Measurements from ENCODE around the gene MNX1.

MNX1 gene

DNA sequence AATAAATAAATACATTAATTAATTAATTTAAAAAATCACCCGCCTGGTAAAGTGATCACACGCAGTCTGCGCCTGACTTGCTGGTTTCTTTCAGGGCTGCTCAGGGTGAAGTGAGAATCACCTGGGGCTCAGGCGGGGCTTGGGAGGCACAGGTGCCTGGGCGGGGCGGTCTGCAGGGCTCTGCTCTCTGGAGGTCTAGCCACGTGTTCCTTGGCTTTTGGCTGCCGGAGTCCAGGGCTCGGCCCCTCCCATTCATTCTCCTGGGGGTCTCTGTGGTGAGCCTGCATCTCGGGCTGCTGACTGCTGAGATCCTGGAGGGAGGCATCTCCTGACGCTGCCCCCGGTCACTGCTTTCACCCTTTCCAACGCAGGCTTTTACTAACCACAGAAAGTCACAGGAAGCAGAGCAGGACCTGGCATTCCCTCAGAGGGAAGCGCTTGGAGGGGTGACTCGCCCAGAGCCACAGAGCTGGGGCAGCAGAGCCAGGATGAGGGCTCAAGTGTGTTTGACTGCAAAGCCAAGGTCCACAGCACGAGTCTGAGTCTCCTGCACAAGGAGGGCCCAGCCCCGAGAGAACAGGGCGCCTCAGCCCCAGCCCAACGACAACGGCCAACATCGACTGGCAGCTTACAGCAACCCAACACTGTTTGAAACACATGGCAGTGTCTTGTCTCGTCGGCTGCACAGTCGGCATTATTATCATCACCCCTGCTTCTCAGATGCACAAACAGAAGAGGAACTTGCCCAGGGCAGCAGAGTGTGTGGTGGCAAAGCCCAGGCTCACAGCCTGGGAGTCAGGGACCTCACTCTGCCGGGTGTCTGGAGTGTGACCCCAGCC lies 22.4 kb upstream of the MNX1 start:
- DNase-seq (ENCODE audit: low read depth), result no peak

DNA sequence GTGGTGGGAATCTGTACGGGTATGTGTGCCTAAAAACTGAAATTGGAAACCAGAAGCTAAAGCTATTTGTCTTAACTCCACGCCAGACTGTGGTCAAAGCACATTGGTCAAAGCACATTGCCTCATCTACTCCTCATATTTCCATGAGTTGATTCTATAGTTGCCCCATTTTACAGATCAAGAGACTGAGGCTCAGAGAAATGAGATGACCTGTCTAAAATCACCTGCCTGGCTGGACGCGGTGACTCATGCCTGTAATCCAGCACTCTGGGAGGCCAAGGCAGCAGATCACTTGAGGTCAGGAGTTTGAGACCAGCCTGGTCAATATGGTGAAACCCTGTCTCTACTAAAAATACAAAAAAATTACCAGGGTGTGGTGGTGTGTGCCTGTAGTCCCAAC lies 21.7 kb upstream of the MNX1 start:
- no peak for DNase-seq (ENCODE audit: low read depth)

DNA sequence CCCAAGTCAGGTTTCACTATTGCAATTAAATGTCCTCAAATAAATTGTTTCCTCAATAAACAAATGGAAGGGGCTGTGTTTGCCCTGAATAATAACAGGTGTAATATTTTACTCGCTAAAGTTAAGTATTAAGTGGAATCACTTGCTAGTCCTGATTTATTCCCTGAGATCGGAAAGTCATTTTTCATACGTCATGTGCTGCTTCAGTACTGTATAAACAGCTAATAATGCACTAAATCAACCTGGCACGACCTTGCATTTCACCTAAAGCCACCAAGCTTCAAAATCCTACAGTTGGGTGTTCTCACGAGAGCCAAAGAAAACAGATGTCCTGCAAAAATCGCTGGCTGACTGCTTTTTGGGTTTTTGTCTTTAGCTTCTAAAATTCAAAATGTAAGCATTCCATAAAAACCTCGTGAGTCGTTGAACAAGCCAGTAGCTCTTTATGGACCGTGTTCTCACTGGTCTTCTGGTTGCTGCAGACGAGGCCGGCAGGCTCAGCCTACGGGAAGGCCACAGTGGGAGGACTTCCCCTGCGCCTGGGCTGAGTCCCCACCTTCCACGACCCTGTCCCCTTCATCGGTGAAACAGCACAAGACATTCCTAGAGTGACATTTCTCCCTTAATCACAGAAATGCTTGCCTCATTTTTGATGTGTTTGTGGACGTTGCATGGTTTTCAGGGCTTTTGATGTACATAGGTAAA lies 17.9 kb upstream of the MNX1 start:
- DNase-seq (ENCODE audit: low read depth), result no peak

DNA sequence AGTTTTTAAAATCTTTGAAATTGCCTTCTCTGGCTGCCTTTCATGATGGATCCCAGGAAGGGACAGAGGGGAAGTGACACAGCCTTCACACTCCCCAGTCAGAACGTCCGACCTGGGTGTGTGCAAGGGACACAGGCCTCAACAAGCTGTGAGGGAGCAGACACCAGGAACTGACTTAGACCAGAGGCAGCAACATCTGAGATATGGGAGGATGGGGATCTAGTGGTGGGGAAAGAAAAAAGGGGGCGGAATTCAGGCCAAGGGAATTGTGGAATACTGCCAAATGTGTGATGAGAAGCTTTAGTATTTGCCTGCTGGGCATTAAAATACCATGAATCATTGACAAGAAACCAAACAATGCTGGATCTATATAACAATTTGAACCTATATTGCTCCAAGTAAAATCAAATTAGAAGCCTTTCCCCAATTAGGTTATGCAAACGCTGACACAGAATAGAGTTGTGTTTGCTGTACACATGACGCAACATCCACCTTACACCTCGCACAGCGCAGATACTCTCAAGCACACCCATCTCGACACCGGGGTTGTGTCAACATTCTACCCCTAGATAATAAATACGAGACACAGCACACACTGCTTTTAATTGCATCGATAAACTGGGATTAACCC lies 17.2 kb upstream of the MNX1 start:
- DNase-seq (ENCODE audit: low read depth), result no peak

DNA sequence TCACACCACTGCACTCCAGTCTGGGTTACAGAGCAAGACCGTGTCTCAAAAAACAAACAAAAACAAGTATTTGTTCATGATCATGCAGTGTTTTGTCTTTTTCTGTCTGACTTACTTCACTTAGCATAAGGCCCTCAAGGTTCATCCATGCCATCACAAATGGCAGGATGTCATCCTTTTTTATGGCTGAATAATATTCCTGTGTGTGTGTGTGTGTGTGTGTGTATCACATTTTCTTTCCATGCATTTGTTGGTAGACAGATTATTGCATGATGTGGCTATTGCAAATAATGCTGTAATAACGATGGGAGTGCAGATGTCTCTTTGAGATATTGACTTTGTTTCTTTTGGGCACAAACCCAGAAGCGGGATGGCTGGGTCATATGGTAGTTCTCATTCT lies 14.3 kb upstream of the MNX1 start:
- DNase-seq (ENCODE audit: low read depth), result no peak

DNA sequence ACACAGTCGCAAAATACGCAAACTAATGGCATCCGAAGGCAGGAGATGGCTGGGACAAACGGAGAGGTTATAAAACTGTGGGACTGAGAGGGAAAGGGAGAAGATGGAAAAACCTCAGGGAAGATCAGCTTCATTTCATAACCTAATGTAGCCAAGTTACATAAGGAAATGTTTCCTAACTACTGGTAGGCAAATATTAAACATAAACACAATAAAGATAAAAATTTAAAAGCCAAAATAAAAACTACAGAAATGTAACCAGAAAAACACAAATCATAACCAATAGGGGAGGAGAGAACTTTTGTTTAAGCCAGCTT lies 13.1 kb upstream of the MNX1 start:
- DNase-seq (ENCODE audit: low read depth), result no peak

DNA sequence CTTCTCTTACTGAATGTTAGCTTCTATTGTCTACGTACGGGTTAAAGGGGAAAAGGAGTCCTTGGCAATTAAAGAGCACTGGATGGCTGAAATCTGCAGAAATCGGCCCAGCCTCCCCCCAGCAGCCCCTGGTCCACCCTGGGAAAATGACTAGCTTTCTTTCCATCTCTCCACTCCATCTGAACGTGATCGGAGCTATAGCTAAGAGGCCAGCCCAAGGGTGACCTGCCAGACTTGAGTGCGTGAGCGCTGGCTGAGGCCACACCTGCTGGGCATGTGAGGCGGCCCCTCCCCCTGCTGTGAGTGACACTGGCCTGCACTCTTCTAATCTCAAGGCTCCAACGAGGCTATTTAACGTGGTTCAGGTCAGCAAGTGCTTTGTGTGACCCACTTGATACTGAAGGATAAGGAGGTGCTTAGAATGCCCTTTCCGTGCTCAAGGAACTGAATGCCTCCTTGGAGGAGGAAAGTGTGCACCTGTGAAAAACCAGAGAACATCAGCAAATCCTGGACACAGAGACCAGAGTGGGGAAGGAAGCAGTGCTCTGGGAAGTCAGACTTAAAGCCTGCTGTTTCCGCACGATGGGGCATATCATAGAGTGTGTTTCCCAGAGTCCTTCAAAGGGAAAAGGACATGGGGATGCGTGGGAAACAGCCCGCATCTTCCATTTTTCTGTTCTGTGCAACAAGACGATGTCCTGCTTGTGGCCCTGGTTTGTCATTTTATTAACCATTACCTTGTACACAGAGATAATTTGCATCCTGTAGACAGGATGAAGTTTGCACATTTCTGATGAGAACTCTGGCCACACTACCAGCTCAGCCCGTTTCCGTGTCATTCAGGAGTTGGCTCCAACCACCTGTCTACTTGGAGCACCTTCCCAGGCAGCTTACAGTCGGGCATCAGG lies 12.5 kb upstream of the MNX1 start:
- no peak for DNase-seq (ENCODE audit: low read depth)

- no peak for DNase-seq (ENCODE audit: low read depth)
Observed at GRCh38 chr7:157021871-157022680, 11.6 kb upstream of the MNX1 start.

DNA sequence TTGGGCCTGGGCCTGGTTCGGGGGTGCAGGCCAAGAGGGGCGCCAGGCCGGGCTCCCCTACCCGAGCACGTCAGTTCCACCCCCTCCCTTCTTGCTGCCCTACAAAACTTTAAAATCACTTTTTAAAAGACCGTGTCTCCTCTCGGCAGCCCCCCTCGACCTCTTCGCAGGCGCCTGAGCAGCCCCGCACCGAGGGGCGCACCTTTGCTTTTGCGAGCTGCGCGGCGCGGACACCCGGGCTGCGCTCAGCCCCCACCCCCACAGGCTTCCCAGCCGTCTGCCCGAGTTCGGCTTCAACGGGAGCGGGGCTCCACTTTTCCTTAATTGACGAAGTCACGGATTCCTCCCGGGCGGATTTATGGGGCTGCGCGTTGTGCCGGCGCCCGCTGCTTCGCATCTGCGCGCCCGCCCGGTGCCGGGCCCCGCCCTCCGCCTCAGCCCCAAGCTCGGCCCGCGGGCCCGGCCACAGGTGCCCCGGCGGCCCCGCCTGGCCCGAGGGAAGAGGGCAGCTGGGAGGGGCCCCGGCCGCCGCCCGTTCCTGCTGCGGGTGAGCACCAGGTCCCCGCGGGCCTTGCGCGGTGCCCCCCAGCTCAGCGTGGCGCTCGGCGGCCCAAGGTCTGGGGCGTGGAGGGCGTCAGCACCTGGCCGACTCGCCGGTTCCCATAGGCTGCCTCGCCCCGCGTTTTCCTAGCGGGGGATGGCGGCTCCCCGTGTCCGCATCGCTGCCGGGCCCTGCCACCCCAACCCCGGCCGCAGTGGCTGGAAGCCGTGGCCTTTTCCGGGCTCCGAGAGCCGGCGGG lies 10.8 kb upstream of the MNX1 start:
- no peak for DNase-seq (ENCODE audit: low read depth)

- no peak for DNase-seq (ENCODE audit: low read depth)
Observed at GRCh38 chr7:157020514-157021070, 10.1 kb upstream of the MNX1 start.

- no peak for DNase-seq (ENCODE audit: low read depth)
Observed at GRCh38 chr7:157019718-157020451, 9.4 kb upstream of the MNX1 start.

DNA sequence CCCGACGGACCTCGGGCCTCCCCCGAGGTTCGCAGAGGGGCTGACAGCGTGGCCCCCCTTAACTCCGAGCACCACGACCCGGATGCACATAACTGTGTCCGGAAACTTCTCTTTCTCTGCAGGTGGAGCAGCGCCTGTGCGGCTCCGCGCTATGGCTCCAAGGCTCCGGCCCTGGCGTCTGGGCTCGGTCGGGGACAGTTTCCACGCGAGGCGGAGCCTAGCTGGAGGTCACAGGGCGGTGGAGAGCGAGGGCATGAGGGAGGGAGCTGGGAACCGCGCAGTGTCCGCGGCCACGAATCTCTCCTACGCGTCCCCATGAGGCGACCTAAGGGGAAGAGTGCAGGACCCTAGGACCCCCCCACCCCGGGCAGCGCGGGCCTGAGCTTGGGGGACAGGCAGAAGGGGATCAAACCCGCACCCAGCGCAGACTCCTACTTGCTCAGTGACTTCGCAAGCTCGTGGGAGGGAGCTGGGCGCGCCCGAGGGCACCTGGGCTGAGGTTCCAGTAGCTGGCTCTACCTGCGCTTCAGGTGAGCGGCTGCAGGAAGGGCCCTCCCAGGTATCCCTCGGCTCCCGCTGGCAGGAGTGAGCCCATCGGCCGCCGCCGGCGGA lies 8.6 kb upstream of the MNX1 start:
- no peak for DNase-seq (ENCODE audit: low read depth)

GRCh38 chr7:157018328-157018996 lies 8.0 kb upstream of the MNX1 start:
- DNase-seq (ENCODE audit: low read depth), result no peak

DNA sequence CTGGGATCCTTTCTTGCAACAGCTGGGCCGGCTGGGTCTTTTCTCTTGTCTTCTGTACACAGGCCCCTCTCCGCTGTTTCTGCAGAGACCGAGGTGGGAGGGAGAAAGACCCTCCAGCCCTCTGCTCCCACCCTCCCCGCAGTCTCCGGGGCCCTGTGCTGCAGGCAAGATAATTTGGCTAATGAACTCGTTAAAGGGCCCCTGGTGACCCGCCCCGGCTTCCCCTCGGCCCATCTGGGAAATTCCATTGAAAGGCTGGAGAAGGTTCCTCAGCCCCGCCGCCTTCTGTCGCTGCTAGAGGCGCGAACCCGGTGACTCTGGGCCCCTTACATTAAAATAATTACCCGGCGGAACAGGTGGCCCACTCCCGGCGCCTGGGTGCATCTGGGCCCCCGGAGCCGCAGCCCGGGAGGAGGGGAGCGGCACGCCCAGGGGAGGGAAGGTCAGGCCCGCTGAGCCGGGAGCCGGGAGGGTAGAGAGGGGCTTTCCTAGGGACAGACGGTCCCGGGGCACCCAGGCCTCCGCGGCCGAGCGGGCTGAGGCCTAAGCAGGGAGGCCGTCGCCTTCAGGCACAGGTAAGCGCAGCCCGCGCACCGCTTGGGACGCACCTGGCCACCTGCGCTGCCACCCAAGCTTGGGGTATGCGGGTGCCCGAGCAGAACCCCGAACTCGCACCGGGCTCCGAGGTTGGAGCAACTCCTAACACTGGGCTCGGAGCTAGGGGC lies 7.3 kb upstream of the MNX1 start:
- DNase-seq (ENCODE audit: low read depth), result no peak

DNA sequence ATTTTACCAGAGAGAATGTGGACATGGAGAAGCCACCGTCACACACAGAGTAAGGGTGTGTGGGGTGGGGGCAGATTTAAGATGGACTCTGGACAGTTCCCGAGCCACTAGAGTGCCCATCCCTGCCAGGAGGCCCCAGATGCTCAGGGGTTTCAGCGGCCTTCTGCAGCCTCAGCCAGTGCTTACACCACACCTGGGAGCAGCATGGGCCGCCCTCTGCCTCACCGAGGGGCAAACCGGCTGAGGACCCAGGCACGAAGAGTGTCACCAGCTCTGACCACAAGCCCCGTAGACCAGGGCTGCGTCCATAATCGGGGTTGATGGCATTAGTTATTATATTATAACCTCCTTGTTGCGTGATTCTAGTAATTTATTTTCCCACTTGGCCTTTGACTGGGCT lies 6.7 kb upstream of the MNX1 start:
- DNase-seq (ENCODE audit: low read depth), result no peak

DNA sequence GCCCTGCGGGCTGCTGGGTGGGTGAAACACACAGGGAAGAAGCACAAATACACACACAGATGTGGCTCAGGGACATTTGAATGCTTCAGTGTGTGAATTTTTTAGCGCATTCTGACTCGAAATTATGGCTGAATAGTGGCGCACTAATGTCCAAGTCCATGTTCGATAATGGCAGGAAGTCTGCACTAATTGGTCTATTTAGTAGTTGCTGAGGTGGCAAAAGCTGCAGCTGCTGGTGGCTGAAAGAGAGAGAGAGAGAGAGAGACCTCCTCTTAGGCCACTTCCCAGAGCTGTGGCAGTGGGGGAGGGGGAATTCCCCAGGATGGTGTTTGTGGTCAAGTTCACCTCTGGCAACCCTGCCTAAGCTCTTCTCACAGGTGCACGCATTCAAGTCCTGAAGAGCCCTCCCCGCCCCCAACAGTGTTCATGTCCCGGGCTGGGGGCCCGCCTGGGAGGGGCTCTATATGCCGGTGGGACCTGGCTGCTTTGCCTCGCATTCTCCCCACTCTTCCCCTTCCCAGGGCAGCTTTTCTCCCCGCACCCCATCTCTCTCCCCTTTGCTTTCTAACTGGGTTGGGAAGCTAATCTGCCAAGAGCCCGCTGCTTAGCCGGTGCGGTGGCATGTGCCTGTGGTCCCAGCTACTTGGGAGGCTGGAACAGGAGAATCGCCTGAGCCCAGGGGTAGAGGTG lies 6.0 kb upstream of the MNX1 start:
- DNase-seq (ENCODE audit: low read depth), result no peak

DNA sequence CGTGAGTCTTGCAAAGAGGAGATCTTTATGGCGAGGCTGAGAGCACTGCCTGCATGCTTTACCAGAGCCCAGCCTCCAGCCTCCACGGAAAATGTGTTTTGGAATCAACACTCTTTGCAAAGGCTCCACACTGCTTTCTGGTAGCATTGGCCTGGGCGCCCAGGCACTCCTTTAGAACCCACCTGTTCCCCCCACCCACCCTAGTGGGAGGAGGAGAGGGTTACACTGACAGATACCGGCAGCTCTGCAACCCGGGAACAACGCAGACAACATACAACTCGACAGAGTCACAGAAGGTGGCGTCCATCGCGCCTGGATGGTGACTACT lies 5.5 kb upstream of the MNX1 start:
- no peak for DNase-seq (ENCODE audit: low read depth)
